H1 (cell line): ENCODE results near the gene FAM209A. TPM values are rescaled to one million over a fixed set of nuclear protein-coding genes. Genes with fewer than 3 reads are reported as not detected.

Experiments used
- CTCF ChIA-PET: fragments of 300-600 bp; sonication (Branson Sonifier 250); formaldehyde crosslinking; loops from one replicate; lab custom pipeline; 2021; ENCODE audit not compliant: partially characterized antibody; lab: Charles Lee
- POLR2A ChIA-PET: fragments of 300-600 bp; sonication (Branson Sonifier 250); formaldehyde crosslinking; loops from one replicate; lab custom pipeline; 2021; ENCODE audit warnings: inconsistent platforms; ENCODE audit not compliant: partially characterized antibody; lab: Charles Lee
- DNase-seq, 2 experiments: peaks; one replicate each; pipeline versions ENCODE4 v3.0.0 to v3.0.0-alpha.2; 2010 to 2022; ENCODE audit warnings: low spot score in 2 of 2, low read depth in 1 of 2, mixed read lengths in 1 of 2
- FAIRE-seq: peaks from 2 replicates; lab custom pipeline; 2011; peaks lifted over from hg19 to GRCh38; lab: Jason Lieb, UNC
- H2AFZ ChIP-seq: 2 replicates; pipeline ENCODE4 v1.8.1; 2012; ENCODE audit warnings: low read length, inconsistent platforms
- H2AK5ac ChIP-seq: 2 replicates; pipeline ENCODE4 v1.6.1; 2013; ENCODE audit warnings: low read depth, low read length
- H2BK120ac ChIP-seq: replicated peaks from 2 replicates; pipeline ENCODE3; 2013; ENCODE audit warnings: low read depth, low read length, inconsistent platforms
- H2BK12ac ChIP-seq: 2 replicates; pipeline ENCODE4 v1.6.1; 2013; ENCODE audit warnings: low read depth, low read length
- H2BK15ac ChIP-seq: 2 replicates; pipeline ENCODE4 v1.6.1; 2013; ENCODE audit warnings: low read length
- H2BK20ac ChIP-seq: 2 replicates; pipeline ENCODE4 v1.6.1; 2013; ENCODE audit warnings: low read length
- H2BK5ac ChIP-seq: 2 replicates; pipeline ENCODE4 v1.6.1; 2013; ENCODE audit warnings: low read depth, low read length
- H3K14ac ChIP-seq: 2 replicates; pipeline ENCODE4 v1.6.1; 2013; ENCODE audit warnings: inconsistent platforms; ENCODE audit not compliant: insufficient read length
- H3K18ac ChIP-seq: 2 replicates; pipeline ENCODE4 v1.6.1; 2013; ENCODE audit warnings: low read length; ENCODE audit errors: extremely low read depth
- H3K23ac ChIP-seq: 2 replicates; pipeline ENCODE4 v1.6.1; 2013; ENCODE audit warnings: inconsistent platforms; ENCODE audit not compliant: insufficient read length
- H3K23me2 ChIP-seq: 2 replicates; pipeline ENCODE4 v1.6.1; 2013; ENCODE audit warnings: low read depth, low read length
- H3K27ac ChIP-seq: 2 replicates; pipeline ENCODE4 v1.6.1; 2011; ENCODE audit warnings: low read depth, low read length, inconsistent platforms
- H3K27me3 ChIP-seq, 4 experiments: replicated peaks in 1 of 4; 1 replicate in 1 of 4; 2 replicates in 3 of 4; pipeline versions ENCODE4 v1.6.1 to v1.8.1; 2011 to 2013; ENCODE audit warnings: low read length in 3 of 4, mild to moderate bottlenecking in 3 of 4, inconsistent platforms in 2 of 4, mixed read lengths in 2 of 4, moderate library complexity in 1 of 4; ENCODE audit not compliant: control insufficient read depth in 3 of 4, insufficient read depth in 3 of 4; ENCODE audit errors: extremely low read depth in 1 of 4
- H3K36me3 ChIP-seq, 4 experiments: 2 replicates each; pipeline versions ENCODE4 v1.6.1 to v1.8.1; 2011 to 2013; ENCODE audit warnings: mild to moderate bottlenecking in 4 of 4, low read length in 3 of 4, moderate library complexity in 2 of 4, control low read depth in 1 of 4, inconsistent platforms in 1 of 4; ENCODE audit not compliant: insufficient read depth in 4 of 4, control insufficient read depth in 2 of 4
- H3K4ac ChIP-seq: replicated peaks from 2 replicates; pipeline ENCODE3; 2013; ENCODE audit warnings: low read length, low read depth, mixed read lengths, inconsistent platforms; ENCODE audit not compliant: insufficient read length
- H3K4me1 ChIP-seq, 4 experiments: replicated peaks in 1 of 4; 1 replicate in 1 of 4; 2 replicates in 3 of 4; pipeline versions ENCODE4 v1.6.1 to v1.8.1; 2011 to 2013; ENCODE audit warnings: low read length in 3 of 4, inconsistent platforms in 2 of 4, mixed read lengths in 1 of 4; ENCODE audit not compliant: insufficient read depth in 4 of 4, control insufficient read depth in 3 of 4
- H3K4me2 ChIP-seq, 2 experiments: 2 replicates each; pipeline versions ENCODE4 v1.6.1 to v1.8.1; 2011 to 2013; ENCODE audit warnings: low read depth in 2 of 2, low read length in 2 of 2, control low read depth in 1 of 2, inconsistent platforms in 1 of 2, mild to moderate bottlenecking in 1 of 2; ENCODE audit not compliant: insufficient read depth in 1 of 2
- H3K4me3 ChIP-seq, 4 experiments: fragments of 200-600, 300-600 bp in 1 of 4; sonication (generic), shearing (Covaris generic), sonication (Bioruptor Twin) in 1 of 4; 2 replicates each; pipeline versions ENCODE4 v1.5.1 to v1.8.1; 2011 to 2016; ENCODE audit warnings: low read length in 4 of 4, low read depth in 3 of 4, control low read depth in 2 of 4, inconsistent platforms in 2 of 4, mild to moderate bottlenecking in 2 of 4, mixed read lengths in 1 of 4, moderate library complexity in 1 of 4; ENCODE audit not compliant: insufficient read depth in 2 of 4; ENCODE audit errors: extremely low read depth in 1 of 4
- H3K56ac ChIP-seq: replicated peaks from 2 replicates; pipeline ENCODE3; 2013; ENCODE audit warnings: low read depth, mild to moderate bottlenecking, mixed read lengths, low read length, inconsistent platforms; ENCODE audit not compliant: insufficient read length
- H3K79me1 ChIP-seq: 2 replicates; pipeline ENCODE4 v1.6.1; 2013; ENCODE audit warnings: low read depth, low read length, control low read depth
- H3K79me2 ChIP-seq, 2 experiments: 2 replicates each; pipeline versions ENCODE4 v1.6.1 to v1.8.1; 2012 to 2013; ENCODE audit warnings: low read length in 2 of 2, mild to moderate bottlenecking in 2 of 2, inconsistent platforms in 1 of 2; ENCODE audit not compliant: insufficient read depth in 2 of 2, control insufficient read depth in 1 of 2
- H3K9ac ChIP-seq, 4 experiments: replicated peaks in 1 of 4; 1 replicate in 1 of 4; 2 replicates in 3 of 4; pipeline versions ENCODE4 v1.6.1 to v1.8.1; 2011 to 2013; ENCODE audit warnings: low read depth in 3 of 4, low read length in 3 of 4, control low read depth in 2 of 4, mild to moderate bottlenecking in 2 of 4, moderate library complexity in 2 of 4, inconsistent platforms in 1 of 4; ENCODE audit errors: extremely low read depth in 1 of 4
- H3K9me3 ChIP-seq, 2 experiments: 2 replicates each; pipeline versions ENCODE4 v1.6.1 to v1.8.1; 2012 to 2013; ENCODE audit warnings: mild to moderate bottlenecking in 2 of 2, moderate library complexity in 2 of 2, control low read depth in 1 of 2, inconsistent platforms in 1 of 2, low read depth in 1 of 2, low read length in 1 of 2, mixed read lengths in 1 of 2; ENCODE audit not compliant: insufficient read depth in 2 of 2
- H4K20me1 ChIP-seq, 2 experiments: replicated peaks in 1 of 2; 2 replicates each; pipeline versions ENCODE3 to v1.8.1; 2011 to 2013; ENCODE audit warnings: inconsistent platforms in 2 of 2, low read length in 2 of 2, mild to moderate bottlenecking in 1 of 2; ENCODE audit not compliant: insufficient read depth in 2 of 2, control insufficient read depth in 1 of 2
- H4K5ac ChIP-seq: 2 replicates; pipeline ENCODE4 v1.6.1; 2013; ENCODE audit warnings: low read length, low read depth, mixed read lengths, inconsistent platforms; ENCODE audit not compliant: insufficient read length
- H4K8ac ChIP-seq: 2 replicates; pipeline ENCODE4 v1.8.0; 2013; ENCODE audit warnings: mild to moderate bottlenecking, moderate library complexity, low read length, inconsistent platforms; ENCODE audit not compliant: insufficient read depth; ENCODE audit errors: extremely low read depth
- H4K91ac ChIP-seq: replicated peaks from 2 replicates; pipeline ENCODE3; 2013; ENCODE audit warnings: low read length, mixed read lengths, inconsistent platforms; ENCODE audit not compliant: insufficient read length
- JUND ChIP-seq: IDR thresholded peaks from 2 replicates; pipeline ENCODE4 v1.6.1; 2011; ENCODE audit warnings: mild to moderate bottlenecking, improper control_type of control experiment, low read length
- RFX5 ChIP-seq: IDR thresholded peaks from 2 replicates; pipeline ENCODE4 v1.6.1; 2011; ENCODE audit warnings: low read depth, low read length, improper control_type of control experiment, borderline replicate concordance
- TEAD4 ChIP-seq: IDR thresholded peaks from 2 replicates; pipeline ENCODE4 v1.6.1; 2012; ENCODE audit warnings: low read depth, low read length, inconsistent platforms, mixed read lengths
- ZNF274 ChIP-seq: IDR thresholded peaks from 2 replicates; pipeline ENCODE4 v1.7.0; 2012; ENCODE audit warnings: low read length, borderline replicate concordance; ENCODE audit errors: extremely low read depth
- WGBS, 2 experiments: shearing (Covaris generic) in 1 of 2; methylation state at CpG; one replicate each; pipeline versions ENCODE4 v1.1.6 to v1.1.7; 2013 to 2015; ENCODE audit warnings: low lambda C conversion rate in 2 of 2, mixed read lengths in 2 of 2, inconsistent platforms in 1 of 2, low coverage in 1 of 2, missing lambda C conversion rate in 1 of 2; ENCODE audit not compliant: insufficient replicate concordance in 2 of 2, insufficient coverage in 1 of 2, insufficient read length in 1 of 2; ENCODE audit errors: extremely low coverage in 1 of 2, missing lambda C conversion rate in 1 of 2; 5-methylcytosine and 5-hydroxymethylcytosine counted together
- polyA plus RNA-seq, 7 experiments: library from polyadenylated mRNA; depleted of rRNA in 3 of 7; stranded (reverse) in 5 of 7; unstranded in 2 of 7; fragments of >200 nt in 5 of 7; fragments of 200-250 nt in 2 of 7; gene quantifications; 1 replicate in 5 of 7; 2 replicates in 1 of 7; 4 replicates in 1 of 7; pipeline versions ENCODE4 v1.2.1 to v1.2.3, GENCODE V29; 2011 to 2013; ENCODE audit warnings: missing spikeins in 2 of 7, mixed read lengths in 2 of 7
- total RNA-seq: library from RNA; stranded (reverse); fragmentation: NEBNext Ultra II Directional; extraction: Animal tissue kit (Norgen Biotek cat#: 25700); gene quantifications from 2 replicates; pipeline ENCODE4 v1.2.1, GENCODE V29; 2021

Gene FAM209A
- total and polyA plus RNA-seq, 2 of the 8 experiments (the other 6 are each of a cell fraction or from before 2014, with no cell fraction given) = 0.15 TPM; not detected in 1

- H3K18ac ChIP-seq = no peak overlapping the region
- POLR2A ChIA-PET = interaction anchor here (0.5 kb wide), 1 partner anchor 137 kb away, joined by 3 read pairs; no protein-coding TSS in a partner anchor
- no peak overlapping the region for H3K14ac ChIP-seq
- no peaks in the 10 kb centered on the region; the same call in 1 of the 2 replicates for H3K79me1 ChIP-seq
- H3K79me2 ChIP-seq = no peaks in the 10 kb centered on the region
- H3K4ac ChIP-seq = no peak overlapping the region
- no peak overlapping the region for H4K8ac ChIP-seq
- H4K20me1 ChIP-seq = no peaks in the 10 kb centered on the region
- H2AFZ ChIP-seq = no peak overlapping the region
- H3K4me1 ChIP-seq = no peaks in the 10 kb centered on the region
- no peak overlapping the region for H2BK15ac ChIP-seq
- no peak overlapping the region for H2BK20ac ChIP-seq
- no peak overlapping the region for H4K91ac ChIP-seq
- 87% methylated on average over 5 of the region's 5 CpGs; no CpG with 5 or more reads in 1 of the 2 experiments for WGBS, 2 experiments
- CTCF ChIA-PET = interaction anchor here (1.2 to 1.8 kb wide), 4 partner anchors 16 to 487 kb away, joined by 3 to 8 read pairs (median 5); no protein-coding TSS in a partner anchor
- H3K9ac ChIP-seq = no peak overlapping the region
- no peak overlapping the region for H4K5ac ChIP-seq
- H3K27me3 ChIP-seq = no peaks in the 10 kb centered on the region; a peak in 1 of 7 replicates
- DNase-seq (no peak), FAIRE-seq (no peak)
- H3K36me3 ChIP-seq = no peaks in the 10 kb centered on the region
- H2BK120ac ChIP-seq = no peak overlapping the region
- H3K4me3 ChIP-seq = no peak overlapping the region
- no peaks in the 10 kb centered on the region for H3K9me3 ChIP-seq
- no peak overlapping the region for H3K56ac ChIP-seq
- H2AK5ac ChIP-seq = no peak overlapping the region
- H3K23me2 ChIP-seq = no peaks in the 10 kb centered on the region
- no peak overlapping the region for H3K4me2 ChIP-seq
- H2BK12ac ChIP-seq = no peak overlapping the region
- no peak overlapping the region for H2BK5ac ChIP-seq
- H3K23ac ChIP-seq = no peak overlapping the region
- no peak overlapping the region for H3K27ac ChIP-seq
- no peak for TF ChIP-seq JUND
- no peak for TF ChIP-seq ZNF274
- TF ChIP-seq TEAD4 = no peak
- TF ChIP-seq RFX5 = no peak
Observed at GRCh38 chr20:56573986-56574385, 49.4 kb downstream of the FAM209A start.
